T47D (cell line): ENCODE measurements around the gene ZFHX2.

Experiments
- DNase-seq, 2 experiments: peaks; one replicate each; pipeline versions ENCODE4 v3.0.0 to v3.0.0-alpha.2; 2011 to 2012; ENCODE audit warnings: low read depth in 1 of 2, low spot score in 1 of 2
- JUND ChIP-seq: IDR thresholded peaks from 2 replicates; pipeline ENCODE4 v1.6.1; 2012; ENCODE audit warnings: low read depth
- in situ Hi-C: cut with HindIII; loops from 2 replicates; pipeline ENCODE4 v1.10.0; 2016; ENCODE audit warnings: low sequenced_read_pairs, low pct_unique_long_range_greater_than_20kb

Gene ZFHX2

DNA sequence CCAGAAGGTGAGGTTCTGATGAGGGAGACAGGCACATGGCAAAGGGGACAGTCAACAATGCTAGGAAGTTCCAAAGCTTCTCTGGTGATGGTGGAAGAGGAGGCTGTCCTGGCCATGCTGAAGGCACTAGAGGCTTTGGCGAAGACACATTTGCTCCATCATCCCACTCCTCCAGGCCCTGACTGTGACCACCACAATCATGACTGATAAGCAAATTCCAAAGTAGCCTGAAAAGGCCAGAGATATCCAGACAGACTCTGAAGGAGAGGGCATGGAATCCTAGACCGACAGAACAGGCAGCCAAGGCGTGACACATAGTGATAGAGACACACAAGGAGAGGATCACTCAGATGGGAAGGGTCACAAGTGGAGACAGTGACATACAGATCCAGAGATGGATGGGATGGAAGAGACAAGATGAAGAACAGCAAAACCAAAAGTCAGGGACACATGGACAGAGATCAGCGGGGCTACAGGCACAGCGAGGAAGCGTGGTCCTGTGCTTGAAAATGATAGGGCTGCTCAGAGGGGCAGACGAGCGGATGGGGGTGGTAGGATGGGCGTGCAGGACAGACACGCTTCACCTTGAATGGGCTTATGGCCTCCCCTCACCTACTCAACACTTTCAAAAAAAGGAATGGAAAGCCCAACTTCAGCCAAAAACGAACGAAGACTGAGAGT, 1.3 kb downstream of the ZFHX2 start:
- DNase-seq, result no peak
- no peak for TF ChIP-seq JUND
- in situ Hi-C loops, result no loop called here

DNA sequence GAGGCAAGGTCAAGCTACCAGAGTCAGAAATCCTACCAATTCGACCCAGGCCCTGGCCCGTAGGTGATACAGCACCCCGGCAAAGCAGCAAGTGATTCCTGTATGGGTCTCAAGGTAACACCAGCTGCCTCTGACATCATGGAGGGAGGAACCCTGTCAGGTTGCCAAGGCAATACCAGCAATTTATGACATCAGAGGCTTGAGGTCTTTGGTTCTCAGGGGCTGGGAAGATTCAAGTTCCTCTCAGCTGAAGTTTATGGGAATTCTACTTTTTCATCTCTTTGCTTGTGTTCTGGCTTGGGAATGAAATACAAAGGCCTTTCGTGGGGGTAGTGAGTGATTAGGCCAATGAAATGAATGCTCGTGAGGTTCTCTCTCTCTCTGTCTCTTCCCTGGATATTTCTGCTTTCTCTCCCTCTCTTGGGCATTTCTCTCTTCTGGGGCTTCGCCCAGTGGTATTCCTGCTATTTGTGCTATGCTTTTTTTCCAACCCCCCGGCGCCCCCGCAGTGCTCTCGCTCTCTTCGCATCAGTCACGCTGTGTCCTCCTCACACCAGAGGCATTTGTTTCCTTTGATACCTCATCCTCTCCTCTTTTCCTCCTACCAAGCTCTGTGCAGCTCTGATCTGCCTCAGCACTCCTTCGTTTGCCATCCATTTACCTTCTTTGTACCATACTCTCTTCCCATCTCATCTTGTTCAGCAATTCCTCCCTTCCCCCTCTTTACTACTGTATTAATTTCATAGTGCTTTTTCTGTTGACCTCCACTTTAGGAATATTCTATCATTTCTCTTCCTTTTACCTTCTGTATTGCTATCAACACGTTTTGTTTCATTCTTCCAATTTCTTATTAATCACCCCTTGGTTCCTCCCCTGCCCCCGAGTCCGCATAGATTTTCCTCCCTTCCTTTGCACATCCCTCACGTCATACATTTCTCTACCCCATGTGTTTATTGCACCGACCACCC, 2.9 kb downstream of the ZFHX2 start:
- DNase-seq, result no peak
- in situ Hi-C loops, result no loop called here
- TF ChIP-seq JUND, result no peak

DNA sequence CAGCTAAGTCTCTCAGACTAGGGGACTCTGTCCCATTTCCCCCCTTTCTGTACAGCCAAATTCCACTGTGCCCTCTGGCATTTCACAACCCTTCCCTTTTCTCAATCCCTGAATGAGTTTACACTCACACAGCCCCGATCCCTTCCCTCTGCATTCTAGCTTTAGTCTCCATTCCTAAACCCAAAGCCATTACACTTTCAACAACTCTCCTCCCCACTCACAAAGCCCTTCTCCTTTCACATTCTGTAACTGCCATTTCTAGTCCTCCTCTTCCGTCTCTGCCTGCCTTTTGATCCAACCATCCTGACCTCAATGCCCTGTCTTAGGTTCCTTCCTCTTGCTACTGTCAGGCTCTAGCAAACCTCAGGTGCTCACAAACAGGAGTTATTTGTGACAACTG, 3.6 kb downstream of the ZFHX2 start:
- in situ Hi-C loops, result no loop called here
- DNase-seq, result no peak
- TF ChIP-seq JUND, result no peak

DNA sequence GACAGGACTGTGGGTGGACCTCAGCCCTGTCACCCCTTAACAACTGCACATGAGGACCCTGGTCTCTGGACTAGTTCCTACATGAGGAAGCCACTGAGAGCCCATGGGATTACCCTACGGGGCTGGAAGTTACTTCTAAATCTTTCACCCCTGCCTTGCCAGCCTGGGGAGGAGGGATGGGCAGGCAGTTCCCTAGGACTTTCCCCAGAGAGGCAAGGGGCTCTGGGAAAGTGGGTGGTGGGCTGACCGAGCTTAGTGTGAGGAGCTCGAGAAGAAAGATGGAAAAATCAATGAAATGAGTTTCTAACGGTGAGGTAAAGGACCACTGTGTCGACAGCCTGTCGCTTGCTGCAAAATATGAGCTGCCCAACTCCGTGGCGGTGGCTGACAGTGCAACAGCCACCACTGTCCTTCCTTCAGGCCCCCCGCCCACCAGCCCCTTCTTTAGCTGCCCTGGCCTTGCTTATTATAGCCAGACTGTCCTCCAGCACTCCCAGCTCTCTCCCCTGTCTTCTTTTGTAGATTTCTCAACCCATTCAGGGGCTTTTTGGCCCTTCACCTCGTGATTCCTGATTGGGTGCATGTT, 5.0 kb downstream of the ZFHX2 start:
- in situ Hi-C loops, result no loop called here
- no peak for TF ChIP-seq JUND

DNA sequence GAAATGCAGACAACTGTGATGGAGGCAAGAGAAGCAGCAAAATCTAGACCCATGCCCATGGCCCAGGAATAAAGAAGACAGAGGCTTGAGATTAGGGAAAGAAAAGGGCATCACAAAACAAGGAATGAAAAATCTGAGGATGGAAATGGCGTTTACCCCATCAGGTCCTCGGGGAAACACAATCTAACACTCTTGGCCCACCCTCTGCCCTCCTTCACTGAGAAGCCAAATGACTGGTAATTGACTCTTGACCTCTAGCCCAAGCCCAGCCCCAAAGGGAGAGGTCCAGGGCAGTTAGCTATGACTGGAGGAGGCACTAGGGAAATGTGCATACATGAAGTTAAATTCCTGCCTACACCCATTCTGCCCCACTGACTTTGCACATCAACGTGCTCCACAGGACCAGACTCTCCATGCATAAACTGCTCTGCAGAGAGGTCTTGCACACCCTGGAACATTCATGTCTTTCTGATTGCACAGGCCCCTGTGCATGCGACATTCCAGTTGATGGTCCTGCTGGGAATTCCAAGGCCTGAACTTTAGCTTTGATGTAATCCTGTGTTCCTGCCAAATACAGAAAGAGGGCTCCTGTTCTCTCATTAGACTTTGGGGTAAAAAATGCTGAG, 5.7 kb downstream of the ZFHX2 start:
- DNase-seq, result no peak
- TF ChIP-seq JUND, result no peak
- in situ Hi-C loops, result no loop called here

More for the DNA sequence above, 5.0 kb downstream of the ZFHX2 start:
- no peak for DNase-seq

DNA sequence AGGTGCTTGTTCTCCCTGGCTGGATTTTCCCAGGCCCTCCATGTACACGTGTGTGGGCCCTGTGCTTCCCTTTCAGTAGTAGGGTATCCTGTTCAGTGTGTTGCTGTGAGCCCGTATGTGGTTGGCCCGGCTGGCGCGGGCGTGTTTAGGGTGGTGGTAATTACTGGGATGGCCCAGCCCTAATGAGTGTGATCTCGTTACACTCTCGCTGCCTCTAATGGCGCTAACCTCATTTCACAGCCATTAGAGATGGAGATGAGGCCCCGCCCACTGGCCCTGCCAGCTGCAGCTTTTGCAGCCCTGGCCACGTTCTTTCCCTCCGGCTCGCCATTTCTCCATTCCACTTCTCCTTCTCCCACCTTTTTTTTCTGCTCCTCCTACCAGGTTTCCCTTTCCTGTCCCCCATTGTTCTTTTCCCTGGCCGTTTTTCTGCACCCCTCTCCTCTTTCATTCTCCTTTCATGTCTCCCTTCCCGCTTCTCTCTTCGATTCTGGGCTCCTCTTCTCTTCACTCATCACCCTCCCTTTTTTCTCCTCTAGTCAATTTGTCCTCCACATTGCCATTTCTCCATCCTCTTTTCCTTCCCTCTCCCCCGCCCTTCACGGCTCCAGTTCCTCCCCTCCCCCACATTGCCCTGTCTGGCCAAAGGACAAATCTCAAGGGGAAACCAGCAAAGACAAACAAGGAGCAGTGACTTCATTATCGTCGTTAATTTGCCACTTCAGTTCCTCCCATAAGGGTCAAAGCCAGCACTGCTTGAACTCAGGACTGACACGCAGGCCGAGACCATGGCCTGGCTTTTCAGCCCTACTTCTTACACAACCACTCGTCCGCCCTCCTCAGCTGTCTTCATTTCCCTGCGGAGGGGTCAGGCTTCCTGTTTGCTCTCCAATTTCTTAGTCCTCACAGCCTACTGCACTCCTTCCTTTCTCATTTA, 6.8 kb downstream of the ZFHX2 start:
- DNase-seq, result no peak
- in situ Hi-C loops, result no loop called here
- no peak for TF ChIP-seq JUND

DNA sequence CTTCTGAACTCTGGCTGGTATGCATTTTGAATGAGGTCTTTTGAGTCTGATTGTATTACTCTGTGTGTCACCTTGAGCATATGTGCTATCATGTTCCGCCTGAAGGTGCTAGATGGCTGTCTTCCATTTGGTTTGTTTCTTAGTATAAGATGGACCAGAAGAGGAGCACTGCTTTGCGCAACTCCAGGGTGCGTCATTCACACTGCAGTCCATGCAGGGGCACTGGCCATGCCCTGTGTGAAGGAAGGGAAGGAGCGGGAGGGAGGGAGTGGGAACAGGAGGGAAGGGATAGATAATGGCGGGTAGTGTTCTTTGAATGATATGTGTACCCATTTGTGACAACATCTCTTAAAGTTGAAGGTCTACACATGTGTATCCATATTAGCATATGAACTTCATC, 8.2 kb downstream of the ZFHX2 start:
- no peak for TF ChIP-seq JUND
- no peak for DNase-seq
- in situ Hi-C loops, result no loop called here

DNA sequence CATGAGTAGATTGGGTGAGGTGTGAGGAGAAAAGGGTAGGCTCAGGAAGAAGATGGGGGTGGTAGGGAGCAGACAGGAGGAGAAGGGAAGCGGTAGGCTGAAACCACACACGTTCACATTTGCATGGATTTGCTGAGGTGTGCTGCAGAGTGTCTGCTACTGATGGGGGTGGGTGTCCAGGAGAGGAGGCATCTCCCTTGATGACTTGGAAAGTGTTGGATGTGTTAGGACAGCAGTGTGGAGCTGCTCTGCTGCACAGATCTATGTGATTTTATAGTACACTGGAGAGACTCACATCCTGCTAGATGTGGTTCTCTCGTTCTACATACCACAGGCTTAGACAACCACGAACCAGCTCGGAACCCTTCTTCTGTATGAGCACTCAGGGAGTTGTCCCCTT, 9.3 kb downstream of the ZFHX2 start:
- in situ Hi-C loops, result no loop called here
- DNase-seq, result no peak
- no peak for TF ChIP-seq JUND

DNA sequence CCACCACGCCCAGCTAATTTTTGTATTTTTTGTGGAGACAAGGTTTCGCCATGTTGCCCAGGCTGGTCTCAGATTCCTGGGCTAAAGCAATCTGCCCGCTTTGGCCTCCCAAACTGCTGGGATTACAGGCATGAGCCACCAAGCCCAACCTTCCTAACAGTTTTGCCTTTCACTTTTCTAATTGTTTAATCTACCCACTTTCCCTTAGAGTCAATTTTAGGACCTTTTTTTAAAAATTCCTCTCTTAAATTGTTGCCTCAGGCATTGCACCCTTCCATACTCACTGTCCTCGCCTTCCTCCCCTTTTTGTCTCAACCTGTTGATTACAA, 11.5 kb downstream of the ZFHX2 start:
- DNase-seq, result no peak
- no peak for TF ChIP-seq JUND
- in situ Hi-C loops, result no loop called here

DNA sequence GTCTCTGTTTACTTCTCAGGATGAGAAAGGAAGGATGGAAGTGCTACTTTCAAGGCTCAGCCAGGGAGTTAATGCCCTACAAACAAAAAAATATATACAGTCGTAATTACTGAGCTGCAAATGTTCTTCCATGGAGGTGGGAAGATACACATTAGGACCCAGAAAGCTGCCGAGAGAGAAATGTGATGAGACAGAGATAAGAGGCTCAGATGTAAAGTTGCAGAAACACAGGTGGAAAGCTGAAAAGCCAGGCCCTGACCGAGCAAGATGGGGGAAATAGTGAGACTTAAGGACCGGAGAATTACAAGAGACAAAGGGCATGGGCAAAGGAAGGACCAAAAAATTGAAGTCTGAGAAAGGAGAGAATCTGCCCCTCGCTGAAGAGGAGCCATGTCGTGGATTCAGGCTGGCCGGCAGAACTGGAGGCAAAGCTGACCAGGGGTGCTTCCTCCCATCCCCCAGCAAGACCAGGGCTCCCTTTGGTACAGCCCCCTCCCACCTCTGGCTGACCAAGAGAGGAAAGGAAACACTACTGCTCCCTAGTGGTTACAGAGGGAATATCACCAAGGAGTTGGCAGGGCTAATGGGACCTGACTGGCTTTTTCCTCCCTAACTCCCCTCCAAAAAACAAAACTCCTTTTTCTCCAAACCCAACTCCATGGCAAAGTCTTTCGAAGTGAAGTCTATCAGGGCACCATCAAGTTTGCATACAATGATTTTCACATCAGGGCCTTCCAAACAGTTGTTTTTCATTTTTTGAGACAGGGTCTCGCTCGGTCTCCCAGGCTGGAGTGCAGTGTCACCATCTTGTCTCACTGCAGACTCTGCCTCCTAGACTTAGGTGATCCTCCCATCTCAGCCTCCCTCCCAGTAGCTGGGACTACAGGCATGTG, 12.1 kb downstream of the ZFHX2 start:
- in situ Hi-C loops, result no loop called here
- peak; percentile 20 to 44 for DNase-seq
- TF ChIP-seq JUND, result no peak

DNA sequence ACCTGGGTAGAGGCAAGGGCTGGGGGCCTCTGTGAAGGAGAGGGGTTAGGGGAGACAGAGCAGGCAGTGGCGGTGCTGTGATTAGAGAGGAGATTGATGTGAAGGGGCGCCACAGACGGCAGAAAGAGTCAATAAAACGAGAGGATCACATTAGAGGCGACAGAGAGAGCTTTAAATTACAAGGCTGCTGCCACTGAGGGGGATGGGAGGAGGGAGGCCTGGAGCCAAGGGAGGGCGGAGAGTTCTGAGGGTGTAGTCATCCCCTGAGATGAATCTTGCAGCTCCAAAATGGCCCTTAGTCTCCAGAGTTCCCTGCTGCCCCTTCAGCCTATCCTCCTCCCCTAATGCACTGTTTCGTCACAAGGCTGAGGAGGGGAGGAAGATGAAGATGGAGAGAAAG, 12.8 kb downstream of the ZFHX2 start:
- in situ Hi-C loops, result no loop called here
- no peak for TF ChIP-seq JUND
- no peak for DNase-seq
